ENCODE data around the gene ZNF263.
"Not testable (repeated sequence)": the region's sequence is repeated elsewhere in the genome, so short reads cannot be mapped to it uniquely, and the experiment has no call there.

Gene ZNF263

DNA sequence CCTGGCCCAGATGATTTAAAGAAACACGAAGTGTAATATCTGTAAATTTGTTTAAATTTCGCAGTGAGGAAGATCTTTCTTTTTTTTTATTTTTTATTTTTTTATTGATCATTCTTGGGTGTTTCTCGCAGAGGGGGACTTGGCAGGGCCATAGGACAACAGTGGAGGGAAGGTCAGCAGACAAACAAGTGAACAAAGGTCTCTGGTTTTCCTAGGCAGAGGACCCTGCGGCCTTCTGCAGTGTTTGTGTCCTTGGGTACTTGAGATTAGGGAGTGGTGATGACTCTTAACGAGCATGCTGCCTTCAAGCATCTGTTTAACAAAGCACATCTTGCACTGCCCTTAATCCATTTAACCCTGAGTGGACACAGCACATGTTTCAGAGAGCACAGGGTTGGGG lies 12.6 kb upstream of the ZNF263 start:
- DNase-seq: not testable (repeated sequence)

DNA sequence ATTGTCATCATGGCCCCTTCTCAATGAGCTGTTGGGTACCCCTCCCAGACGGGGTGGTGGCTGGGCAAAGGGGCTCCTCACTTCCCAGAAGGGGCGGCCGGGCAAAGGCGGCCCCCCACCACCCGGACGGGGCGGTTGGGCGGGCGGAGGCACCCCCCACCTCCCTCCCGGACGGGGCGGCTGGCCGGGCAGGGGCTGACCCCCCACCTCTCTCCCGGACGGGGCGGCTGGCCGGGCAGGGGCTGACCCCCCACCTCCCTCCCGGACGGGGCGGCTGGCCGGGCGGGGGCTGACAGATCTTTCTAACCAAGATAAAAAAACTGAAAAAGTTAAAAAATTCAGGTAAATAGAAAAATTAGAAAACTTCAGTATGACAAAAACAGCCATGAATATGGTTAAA lies 12.0 kb upstream of the ZNF263 start:
- not testable (repeated sequence) for DNase-seq

GRCh38 chr16:3274490-3274889 lies 8.8 kb upstream of the ZNF263 start:
- no peak for DNase-seq

DNA sequence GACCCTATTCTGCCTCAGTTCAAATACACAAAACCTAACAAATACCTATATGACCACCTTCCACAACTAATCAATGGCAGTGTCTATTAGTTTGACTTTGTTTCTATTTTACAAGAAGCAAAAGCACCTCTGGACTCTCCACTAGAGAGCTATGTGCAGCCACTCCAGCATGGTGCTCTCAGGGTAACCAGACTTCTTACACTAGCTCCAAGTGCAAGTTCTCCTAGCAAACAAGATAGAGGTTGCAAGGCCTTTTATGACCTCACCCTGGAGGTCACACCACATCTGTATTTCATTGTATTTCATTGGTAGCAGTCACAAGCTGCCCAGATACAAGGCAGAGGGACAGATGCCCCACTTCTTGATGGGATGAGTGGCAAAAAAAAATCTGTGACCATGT lies 8.3 kb upstream of the ZNF263 start:
- no peak for DNase-seq

DNA sequence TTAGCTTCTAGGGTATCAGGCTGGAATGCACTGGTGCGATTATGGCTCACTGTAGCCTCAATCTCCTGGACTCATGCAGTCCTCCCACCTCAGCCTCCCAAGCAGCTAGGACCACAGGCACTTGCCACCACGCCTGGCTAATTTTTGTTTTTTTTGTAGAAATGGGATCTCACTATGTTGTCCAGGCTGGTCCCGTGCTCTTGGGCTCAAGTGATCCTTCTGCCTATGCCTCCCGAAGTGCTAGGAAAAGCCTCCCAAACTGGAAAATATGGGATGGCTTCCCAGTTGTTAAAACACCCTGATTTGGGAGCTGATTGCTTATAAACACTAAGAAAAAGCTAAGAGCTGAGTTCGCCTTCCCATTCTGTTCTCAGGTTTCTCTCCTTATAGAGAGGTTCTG lies 6.6 kb upstream of the ZNF263 start:
- DNase-seq: no peak

GRCh38 chr16:3281222-3281820 lies 2.0 kb upstream of the ZNF263 start:
- no peak for DNase-seq

GRCh38 chr16:3282103-3282729 lies 1.1 kb upstream of the ZNF263 start:
- DNase-seq: no peak

- DNase-seq: no peak
Observed at GRCh38 chr16:3283543-3284447, 504 bp downstream of the ZNF263 start.

DNA sequence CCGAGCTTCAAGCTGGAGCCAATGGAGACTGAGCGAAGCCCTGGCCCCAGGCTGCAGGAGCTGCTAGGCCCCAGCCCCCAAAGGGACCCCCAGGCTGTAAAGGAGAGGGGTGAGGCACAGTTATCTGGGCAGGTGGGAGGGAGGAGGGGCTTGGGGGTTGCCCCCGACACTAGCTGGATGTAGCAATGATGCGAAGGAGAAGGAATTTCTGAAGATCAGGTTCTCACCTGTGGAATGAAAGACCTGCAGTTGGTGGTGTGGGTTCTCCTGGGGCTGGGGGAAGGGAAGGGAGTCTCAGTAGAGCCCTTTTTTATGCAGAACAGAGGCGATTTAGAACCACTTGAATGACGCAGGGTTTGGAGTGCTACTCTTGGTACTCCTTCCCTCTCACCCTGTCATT lies 1.8 kb downstream of the ZNF263 start:
- DNase-seq: no peak

DNA sequence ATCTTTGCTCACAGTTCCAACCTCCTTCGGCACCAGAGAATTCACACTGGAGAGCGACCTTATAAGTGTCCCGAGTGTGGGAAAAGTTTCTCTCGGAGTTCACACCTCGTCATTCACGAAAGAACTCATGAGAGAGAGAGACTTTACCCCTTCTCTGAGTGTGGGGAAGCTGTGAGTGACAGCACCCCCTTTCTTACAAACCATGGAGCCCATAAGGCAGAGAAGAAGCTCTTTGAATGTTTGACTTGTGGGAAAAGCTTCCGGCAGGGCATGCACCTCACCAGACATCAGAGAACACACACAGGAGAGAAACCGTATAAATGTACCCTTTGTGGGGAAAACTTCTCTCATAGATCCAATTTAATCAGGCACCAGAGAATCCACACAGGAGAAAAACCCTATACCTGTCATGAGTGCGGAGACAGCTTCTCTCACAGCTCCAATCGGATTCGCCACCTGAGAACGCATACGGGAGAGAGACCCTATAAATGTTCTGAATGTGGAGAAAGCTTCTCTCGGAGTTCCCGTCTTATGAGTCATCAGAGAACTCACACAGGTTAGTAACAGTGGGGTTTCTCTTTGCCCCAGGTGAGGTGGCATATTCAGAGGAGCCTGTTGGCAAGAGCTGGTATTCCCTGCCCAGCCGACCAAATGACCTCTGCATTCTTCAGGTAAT lies 6.8 kb downstream of the ZNF263 start:
- no peak for DNase-seq

DNA sequence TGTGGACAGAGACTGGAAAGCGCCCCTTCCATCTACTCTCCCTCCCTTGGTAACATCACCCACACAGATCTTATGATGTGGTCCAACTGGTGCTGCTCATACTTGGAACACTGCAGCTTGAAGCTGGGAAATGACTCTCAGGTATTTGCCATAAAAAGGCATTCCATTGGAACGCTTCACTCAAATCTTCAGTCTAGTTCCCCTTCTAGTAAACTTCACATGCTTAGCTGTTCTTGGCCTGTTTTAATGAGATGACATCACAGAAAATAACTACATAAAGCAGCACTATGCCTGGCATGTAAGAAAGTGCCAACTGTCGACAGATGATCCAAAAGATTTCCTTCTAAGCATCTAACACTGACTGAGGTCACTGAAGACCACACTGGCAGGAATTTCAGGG lies 9.3 kb downstream of the ZNF263 start:
- no peak for DNase-seq

DNA sequence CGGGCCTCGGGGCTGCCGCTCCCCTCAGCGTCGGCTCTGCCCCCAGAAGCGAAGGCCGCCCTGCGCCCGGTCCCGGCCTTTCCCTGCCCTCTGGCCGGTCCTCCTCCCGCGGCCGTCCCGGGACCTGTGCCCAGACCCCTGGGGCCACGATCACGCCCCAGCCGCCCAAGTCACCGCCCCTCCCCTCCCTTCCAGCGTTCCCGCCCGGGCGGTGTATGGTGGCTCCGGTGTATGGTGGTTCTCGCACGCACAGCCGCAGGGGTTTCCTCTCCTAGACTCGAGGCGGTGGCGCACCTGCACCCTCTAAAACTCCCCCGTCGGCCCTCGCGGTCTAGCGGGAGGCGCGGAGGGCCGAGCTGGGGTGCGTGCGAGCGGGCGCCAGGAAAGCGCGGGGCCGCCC lies 11.9 kb downstream of the ZNF263 start:
- no peak for DNase-seq

DNA sequence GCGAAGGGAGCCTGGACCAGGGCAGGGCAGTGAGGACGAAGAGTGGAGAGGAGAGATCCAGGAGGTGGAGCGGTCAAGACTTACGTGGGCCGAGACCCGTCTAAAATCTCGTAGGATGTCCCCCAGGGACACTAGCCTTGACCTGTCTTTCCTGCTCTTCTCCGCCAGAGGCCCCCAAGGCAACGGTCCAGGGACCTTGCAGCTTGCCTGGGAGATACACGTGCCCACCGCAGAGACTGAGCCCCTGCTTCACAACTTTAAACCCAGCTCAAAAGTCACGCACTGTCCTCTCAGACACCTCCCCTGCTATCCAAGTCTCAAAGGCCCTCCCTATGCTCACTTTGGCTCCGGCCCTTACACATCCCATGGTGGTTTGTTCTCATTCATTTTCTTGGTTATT lies 12.5 kb downstream of the ZNF263 start:
- no peak for DNase-seq

GRCh38 chr16:3304370-3304769 lies 21.1 kb downstream of the ZNF263 start:
- no peak for DNase-seq

DNA sequence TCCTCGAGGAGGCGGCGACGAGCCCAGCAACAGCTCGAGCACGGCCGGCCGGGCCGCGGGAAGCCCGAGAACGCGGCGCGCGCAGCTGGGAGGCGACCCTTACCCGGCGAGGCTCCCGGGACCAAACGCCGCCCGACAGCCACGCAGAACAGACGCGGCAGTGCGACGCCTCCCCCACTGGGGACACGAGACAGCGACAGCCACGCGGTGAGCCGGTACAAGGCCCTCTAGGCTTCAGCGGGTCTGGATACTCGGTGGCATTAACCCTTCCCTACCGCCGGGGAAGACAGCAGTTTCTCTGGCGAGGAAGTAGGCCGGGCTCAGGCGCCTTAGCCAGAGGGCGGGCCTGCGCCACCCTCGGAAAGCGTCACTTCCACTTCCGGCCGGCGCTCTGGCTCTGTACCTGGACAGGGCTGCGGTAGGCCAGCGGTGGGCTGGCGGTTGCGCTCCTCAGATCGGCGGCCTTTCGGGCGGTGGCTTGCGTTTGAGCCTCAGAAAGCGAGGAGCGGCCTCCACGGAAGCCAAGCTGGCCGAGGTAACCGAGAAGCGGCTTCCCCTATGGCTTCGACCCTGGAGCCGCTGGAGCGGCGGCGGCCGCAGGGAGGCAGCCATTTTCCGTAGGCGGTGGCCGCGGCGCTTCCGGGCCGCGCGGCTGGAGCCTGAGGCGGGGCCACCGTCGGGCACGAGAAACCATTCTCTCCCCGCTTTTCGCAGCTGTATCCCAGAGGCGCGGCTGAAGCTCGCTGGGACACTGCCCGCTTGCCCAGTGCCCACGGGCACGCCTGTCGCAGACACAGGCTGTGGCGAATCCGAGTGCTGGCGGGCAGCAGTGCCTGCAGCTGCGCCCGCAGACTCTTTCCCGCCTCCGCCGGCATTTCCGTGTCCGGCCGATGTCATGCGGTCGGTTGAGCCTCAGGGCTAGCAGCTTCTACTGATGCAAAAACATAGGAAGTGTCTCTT lies 22.1 kb downstream of the ZNF263 start, which contains the start of the genes TIGD7 and ZNF75A:
Gene TIGD7 (minus strand): TSS at position 322 of the 960 bp plus-strand sequence. CDS start 4,816 bp downstream, outside the sequence.
Gene ZNF75A (plus strand): TSS at position 389 of the 960 bp plus-strand sequence. CDS start 2,932 bp downstream, outside the sequence.
- peak; percentile 77 for DNase-seq

DNA sequence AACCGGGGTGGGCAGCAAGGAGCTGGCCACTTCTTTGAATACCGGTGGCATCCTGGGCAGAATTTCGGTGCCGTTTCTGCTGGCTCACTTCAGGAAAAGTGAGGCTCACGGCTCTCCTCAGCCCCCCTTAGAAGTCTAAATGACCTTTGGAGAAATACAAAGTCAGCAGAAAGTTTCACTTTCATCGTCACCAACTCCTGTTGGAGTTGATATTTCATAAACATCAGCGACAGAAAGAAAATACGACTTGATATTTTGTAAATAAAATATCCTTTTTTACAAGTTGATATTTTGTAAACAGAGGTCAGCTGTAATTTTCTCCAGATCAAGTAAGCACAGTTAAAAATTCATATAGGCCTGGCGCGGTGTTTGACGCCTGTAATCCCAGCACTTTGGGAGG lies 22.8 kb downstream of the ZNF263 start:
- no peak for DNase-seq

DNA sequence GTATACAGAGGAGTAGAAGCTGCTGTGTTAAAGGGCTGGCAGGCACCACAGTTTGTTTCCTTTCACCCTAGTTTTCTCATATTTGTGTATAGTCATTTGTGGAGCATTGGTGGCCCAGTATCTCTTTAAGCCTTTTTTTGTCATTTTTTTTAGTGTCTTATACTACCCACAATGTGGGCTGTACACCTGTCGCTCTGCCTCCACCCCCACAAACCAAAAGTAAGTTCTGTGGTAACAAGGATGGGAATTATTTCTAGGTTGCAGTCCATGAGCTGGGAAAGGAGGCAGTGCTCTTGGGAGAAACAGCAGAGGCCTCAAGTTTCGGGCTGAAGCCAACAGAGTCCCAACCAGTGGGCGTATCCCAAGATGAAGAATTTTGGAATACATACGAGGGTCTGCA lies 28.2 kb downstream of the ZNF263 start:
- DNase-seq: no peak

- no peak for DNase-seq
Observed at GRCh38 chr16:3317315-3317999, 34.2 kb downstream of the ZNF263 start.

GRCh38 chr16:3321816-3322215 lies 38.5 kb downstream of the ZNF263 start:
- no peak for DNase-seq

DNA sequence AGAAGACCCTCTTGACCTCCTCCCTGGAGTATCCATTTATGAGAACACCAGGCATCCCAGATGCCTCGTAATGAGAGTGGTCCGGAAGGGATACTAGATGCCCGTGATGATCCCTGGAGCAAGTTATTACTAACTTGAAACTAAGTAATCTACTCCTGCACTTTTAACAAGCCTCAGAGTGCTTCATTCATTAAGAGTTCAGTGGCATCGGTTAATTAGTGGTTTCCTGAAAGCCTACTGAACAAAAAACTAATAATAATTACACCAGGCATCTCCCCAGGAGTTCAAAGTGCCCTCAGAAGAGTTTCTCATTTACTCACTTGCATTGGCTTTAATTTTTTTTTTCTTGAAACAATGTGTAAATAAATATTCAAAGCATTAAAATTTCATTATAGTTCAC lies 44.2 kb downstream of the ZNF263 start:
- no peak for DNase-seq

GRCh38 chr16:3328104-3328503 lies 44.8 kb downstream of the ZNF263 start:
- DNase-seq: no peak
